RWPE2 (cell line): Measurements from ENCODE around the gene PLXNB1.

Experiments
- ATAC-seq: fragments of 200-7000 bp; cut with Tn5 transposase; 3 replicates; pipeline ENCODE4 v1.9.1; 2021; ENCODE audit warnings: low read depth
- DNase-seq: peaks from one replicate; pipeline ENCODE4 v3.0.0-alpha.2; 2020; ENCODE audit warnings: low spot score
- H3K27ac ChIP-seq: fragments of 450-650 bp; 2 replicates; pipeline ENCODE4 v1.5.1; 2017; ENCODE audit warnings: mild to moderate bottlenecking; ENCODE audit not compliant: poor library complexity, severe bottlenecking
- H3K27me3 ChIP-seq: fragments of 250-450 bp; sonication (Bioruptor Pico); 2 replicates; pipeline ENCODE4 v1.5.1; 2021; ENCODE audit warnings: mild to moderate bottlenecking, moderate library complexity; ENCODE audit not compliant: insufficient read depth, poor library complexity, severe bottlenecking
- H3K36me3 ChIP-seq: fragments of 250-450 bp; sonication (Bioruptor Pico); 2 replicates; pipeline ENCODE4 v1.5.1; 2020; ENCODE audit warnings: low read depth, mild to moderate bottlenecking, moderate library complexity
- H3K4me1 ChIP-seq: fragments of 250-450 bp; sonication (Bioruptor Pico); 2 replicates; pipeline ENCODE4 v1.5.1; 2021; ENCODE audit warnings: mild to moderate bottlenecking, moderate library complexity; ENCODE audit not compliant: insufficient read depth, poor library complexity, severe bottlenecking
- H3K4me3 ChIP-seq: fragments of 250-450 bp; sonication (Bioruptor Pico); 2 replicates; pipeline ENCODE4 v1.5.1; 2021; ENCODE audit warnings: mild to moderate bottlenecking, moderate library complexity; ENCODE audit not compliant: severe bottlenecking
- H3K9me3 ChIP-seq: fragments of 250-450 bp; sonication (Bioruptor Pico); 2 replicates; pipeline ENCODE4 v1.5.1; 2021; ENCODE audit warnings: mild to moderate bottlenecking, moderate library complexity; ENCODE audit not compliant: severe bottlenecking
- CTCF ChIP-seq: fragments of 450-650 bp; IDR thresholded peaks from one replicate; pipeline ENCODE4 v1.5.1; 2017; ENCODE audit warnings: mild to moderate bottlenecking, moderate library complexity; ENCODE audit not compliant: poor library complexity, severe bottlenecking

The PLXNB1 gene

GRCh38 chr3:48440590-48440958 is 10.7 kb upstream of the PLXNB1 start:
- Histone ChIP-seq H3K36me3 (peaks cover 34% of the 10 kb centered on the region), H3K27ac (peak overlapping the region; percentile 71), H3K4me3 (peak overlapping the region; percentile 64), H3K27me3 (no peaks in the 10 kb centered on the region), H3K9me3 (no peaks in the 10 kb centered on the region), H3K4me1 (peaks cover 11% of the 10 kb centered on the region)
- DNase-seq = peak; percentile 45
- ATAC-seq = no peak
- no peak for TF ChIP-seq CTCF

GRCh38 chr3:48439820-48440589 is 10.1 kb upstream of the PLXNB1 start, which contains the start of the genes CCDC51 and TMA7:
TSS of gene CCDC51 (minus strand) at chr3:48440119. CDS start at chr3:48435128, 4,991 bp downstream.
TSS of gene TMA7 (plus strand) at chr3:48440257. CDS start at chr3:48440297, 40 bp downstream.
- Histone ChIP-seq H3K4me1 (peaks cover 11% of the 10 kb centered on the region), H3K36me3 (peaks cover 34% of the 10 kb centered on the region)
- ATAC-seq = peak; percentile 90

GRCh38 chr3:48437812-48438211 is 7.9 kb upstream of the PLXNB1 start:
- no peak for TF ChIP-seq CTCF
- ATAC-seq (no peak), DNase-seq (no peak)
- H3K36me3 ChIP-seq = peaks cover 34% of the 10 kb centered on the region
- H3K27me3 ChIP-seq = no peaks in the 10 kb centered on the region
- no peaks in the 10 kb centered on the region for H3K9me3 ChIP-seq
- peaks cover 31% of the 10 kb centered on the region for H3K4me1 ChIP-seq
- no peak overlapping the region for H3K4me3 ChIP-seq
- no peak overlapping the region for H3K27ac ChIP-seq

More at GRCh38 chr3:48439820-48440589, 10.1 kb upstream of the PLXNB1 start, which contains the start of the genes CCDC51 and TMA7:
- TF ChIP-seq CTCF = no peak
- Histone ChIP-seq H3K9me3 (no peaks in the 10 kb centered on the region), H3K27me3 (no peaks in the 10 kb centered on the region), H3K4me3 (peak within 1 kb of the TSS; percentile 64), H3K27ac (peak within 1 kb of the TSS; percentile 71)
- peak; percentile 99 for DNase-seq

GRCh38 chr3:48436855-48437254 is 7.0 kb upstream of the PLXNB1 start:
- Histone ChIP-seq H3K27me3 (no peaks in the 10 kb centered on the region), H3K36me3 (peaks cover 34% of the 10 kb centered on the region), H3K9me3 (no peaks in the 10 kb centered on the region), H3K4me3 (no peak overlapping the region), H3K4me1 (peaks cover 41% of the 10 kb centered on the region), H3K27ac (peak overlapping the region; percentile 92)
- TF ChIP-seq CTCF = no peak
- ATAC-seq (no peak), DNase-seq (no peak)

GRCh38 chr3:48436477-48436787 is 6.5 kb upstream of the PLXNB1 start:
- DNase-seq = peak; percentile 14
- Histone ChIP-seq H3K27me3 (no peaks in the 10 kb centered on the region), H3K9me3 (no peaks in the 10 kb centered on the region), H3K4me1 (peaks cover 41% of the 10 kb centered on the region), H3K27ac (peak overlapping the region; percentile 92), H3K36me3 (peaks cover 32% of the 10 kb centered on the region), H3K4me3 (no peak overlapping the region)
- no peak for ATAC-seq
- no peak for TF ChIP-seq CTCF
